HG02610 (cell line): ENCODE data around the gene PPOX.

Experiments
- ATAC-seq: cut with Tn5 transposase; IDR thresholded peaks from one replicate; pipeline ENCODE4 v1.9.1; 2021; ENCODE audit warnings: mild to moderate bottlenecking, moderate library complexity; ENCODE audit not compliant: unreplicated experiment

Gene PPOX

DNA sequence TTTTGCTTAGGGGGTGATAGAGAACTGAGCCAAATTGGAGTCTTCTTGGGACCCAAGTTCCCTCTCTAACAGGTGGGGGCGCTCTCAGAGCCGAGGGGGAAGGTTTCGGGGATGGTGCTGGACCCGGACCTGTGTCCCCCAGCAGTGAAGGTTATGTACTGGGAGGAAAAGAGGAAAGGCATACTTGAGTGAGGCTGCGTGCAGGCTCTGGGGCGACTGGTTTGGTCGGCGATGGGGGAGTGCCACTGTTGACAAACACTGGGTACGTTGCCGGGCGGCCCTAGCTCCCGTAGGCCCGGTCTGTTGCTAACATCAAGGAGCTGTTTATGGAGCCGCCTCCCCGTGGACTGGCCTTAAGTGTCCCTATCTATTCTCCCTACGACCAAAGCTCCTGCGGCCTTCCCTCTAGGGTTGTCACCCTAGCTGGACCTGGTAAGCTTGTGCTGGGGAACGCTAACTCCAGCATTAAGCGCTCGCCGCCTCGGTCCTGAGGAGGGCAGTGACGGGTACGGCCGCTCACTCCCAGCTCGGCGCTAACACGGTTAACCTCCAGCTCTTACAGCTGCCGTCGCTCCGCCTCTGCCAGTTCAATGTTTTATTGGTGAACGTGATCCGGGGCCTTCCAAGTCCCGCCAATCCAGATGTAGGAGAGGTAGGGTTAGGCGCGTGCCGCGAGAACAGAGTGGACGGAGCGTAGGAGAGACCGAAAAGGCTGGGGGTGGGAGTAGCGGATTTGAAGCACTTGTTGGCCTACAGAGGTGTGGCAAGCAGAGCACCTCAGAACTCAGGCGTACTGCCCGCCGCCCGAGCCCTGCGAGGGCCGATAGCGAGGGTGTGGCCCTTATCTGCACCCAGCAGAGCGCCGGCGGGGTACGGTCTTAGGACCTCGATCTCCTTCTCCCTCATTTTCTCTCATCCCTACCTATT is at the start of gene PPOX:
PPOX (plus strand) TSS at position 685 of the 927 bp plus-strand sequence. CDS start 422 bp downstream, outside the sequence.
- ATAC-seq, result peak; percentile 95

DNA sequence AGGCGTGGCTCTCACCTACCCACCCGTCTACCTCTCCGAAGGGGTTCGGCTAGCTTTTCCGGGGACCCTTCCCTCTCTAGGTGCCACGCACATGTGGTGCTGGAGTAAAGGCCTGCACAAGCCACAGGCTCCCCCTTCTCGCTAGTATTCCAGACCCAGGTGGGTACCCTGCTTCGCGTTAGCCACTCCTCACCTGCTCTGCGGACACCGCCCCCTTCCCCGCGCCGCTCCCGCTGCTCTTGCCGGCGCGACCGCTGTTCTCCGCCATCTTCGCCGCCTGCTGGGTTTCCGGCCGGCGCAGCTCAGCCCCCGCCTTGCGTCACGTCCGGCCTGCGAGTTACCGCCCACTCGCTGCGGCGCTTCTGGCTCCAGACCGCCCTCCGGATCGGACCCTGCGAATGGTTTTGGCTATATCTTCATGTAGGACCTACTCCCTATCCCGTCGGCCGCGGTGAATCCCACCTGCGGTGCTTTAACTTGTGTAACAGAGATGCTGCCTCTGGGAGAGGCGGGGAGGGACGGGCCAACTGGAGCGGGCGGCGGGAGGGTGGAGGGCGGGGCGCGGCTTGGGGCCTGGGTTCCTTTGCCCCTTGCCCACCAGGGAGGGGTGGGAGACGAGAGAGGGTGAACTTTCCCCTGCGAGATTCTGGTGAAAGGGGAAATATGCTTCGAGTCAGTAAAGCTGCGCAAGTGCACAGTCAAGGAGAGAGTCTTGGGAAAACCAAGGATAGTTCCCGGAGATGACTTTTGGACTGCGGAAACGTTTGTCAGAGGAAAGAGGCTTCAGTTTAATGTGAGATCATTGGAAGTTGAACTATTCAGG is 48.3 kb upstream of the PPOX start, which contains the start of the genes NIT1 and PFDN2:
NIT1 (plus strand) TSS at position 347 of the 823 bp plus-strand sequence; CDS start at position 419, 72 bp downstream.
PFDN2 (minus strand) TSS at position 279 of the 823 bp plus-strand sequence; CDS start at position 268, 11 bp downstream.
- peak; percentile 80 for ATAC-seq

DNA sequence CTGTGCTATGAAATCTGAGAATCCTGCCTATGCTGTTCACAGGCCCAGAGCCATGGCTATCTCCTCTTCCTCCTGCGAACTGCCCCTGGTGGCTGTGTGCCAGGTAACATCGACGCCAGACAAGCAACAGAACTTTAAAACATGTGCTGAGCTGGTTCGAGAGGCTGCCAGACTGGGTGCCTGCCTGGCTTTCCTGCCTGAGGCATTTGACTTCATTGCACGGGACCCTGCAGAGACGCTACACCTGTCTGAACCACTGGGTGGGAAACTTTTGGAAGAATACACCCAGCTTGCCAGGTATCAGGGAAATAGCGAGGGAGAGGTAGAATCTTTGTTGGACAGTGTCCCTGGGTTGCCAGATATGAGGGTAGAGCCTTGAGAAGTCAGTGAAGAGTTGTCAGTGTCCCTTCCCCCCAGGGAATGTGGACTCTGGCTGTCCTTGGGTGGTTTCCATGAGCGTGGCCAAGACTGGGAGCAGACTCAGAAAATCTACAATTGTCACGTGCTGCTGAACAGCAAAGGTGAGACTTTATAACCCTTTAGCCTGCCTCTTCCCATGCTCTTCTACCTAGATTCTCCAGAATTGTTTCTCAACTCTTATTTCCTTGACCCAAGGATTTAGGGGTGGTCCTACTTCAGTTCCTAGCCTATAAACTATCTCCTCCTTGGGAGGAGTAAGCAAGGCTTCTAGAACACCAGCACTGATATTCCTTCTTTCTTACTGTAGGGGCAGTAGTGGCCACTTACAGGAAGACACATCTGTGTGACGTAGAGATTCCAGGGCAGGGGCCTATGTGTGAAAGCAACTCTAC is 46.9 kb upstream of the PPOX start:
- ATAC-seq, result peak; percentile 42

DNA sequence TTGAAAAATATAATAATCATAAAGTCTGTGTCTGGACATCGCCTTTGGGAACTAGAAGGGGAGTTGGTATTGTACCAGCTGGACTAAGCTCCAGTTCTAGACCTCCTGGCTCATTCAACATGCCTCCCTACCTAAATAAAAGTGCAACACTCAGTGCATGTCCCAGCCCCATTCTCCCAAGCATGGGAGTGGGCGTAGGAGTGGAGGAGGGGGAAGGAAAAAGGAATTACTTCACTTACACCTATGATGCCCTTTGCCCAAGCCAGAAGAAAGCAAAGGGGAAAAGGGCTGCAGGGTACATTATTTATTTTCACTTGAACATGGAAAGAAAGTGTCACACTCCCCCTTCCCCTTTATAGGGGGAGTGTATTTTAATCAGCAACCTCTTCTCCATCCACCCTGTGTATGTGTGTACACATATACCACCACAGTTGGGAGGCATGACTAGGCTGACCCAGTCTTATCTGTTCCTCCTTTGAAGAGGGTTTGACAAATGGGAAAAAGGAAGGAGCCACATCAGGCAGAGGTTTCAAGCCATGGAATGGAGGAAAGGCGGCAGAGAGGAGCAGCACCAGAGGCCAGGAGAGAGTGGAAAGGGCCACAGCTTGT is 45.1 kb upstream of the PPOX start:
- no peak for ATAC-seq

DNA sequence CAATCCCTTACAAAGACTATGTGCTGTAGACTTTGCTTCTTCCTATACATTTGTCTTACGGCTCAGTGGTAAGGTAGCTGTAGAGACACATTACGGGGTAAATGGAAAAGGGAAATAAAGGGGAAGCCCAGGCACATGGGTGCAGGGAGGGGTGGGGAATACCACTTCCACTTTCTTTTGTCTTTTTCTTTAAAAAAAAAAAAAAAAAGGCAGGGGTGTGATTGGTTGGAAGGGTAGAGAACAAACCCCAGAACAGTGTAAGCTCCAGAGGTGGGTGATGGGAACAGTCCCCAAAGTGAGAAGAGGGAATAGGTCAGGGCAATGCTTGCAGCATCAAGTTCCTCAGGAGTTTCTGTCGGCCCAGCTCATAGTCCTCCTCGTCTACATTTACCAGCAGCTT is 44.4 kb upstream of the PPOX start:
- no peak for ATAC-seq

DNA sequence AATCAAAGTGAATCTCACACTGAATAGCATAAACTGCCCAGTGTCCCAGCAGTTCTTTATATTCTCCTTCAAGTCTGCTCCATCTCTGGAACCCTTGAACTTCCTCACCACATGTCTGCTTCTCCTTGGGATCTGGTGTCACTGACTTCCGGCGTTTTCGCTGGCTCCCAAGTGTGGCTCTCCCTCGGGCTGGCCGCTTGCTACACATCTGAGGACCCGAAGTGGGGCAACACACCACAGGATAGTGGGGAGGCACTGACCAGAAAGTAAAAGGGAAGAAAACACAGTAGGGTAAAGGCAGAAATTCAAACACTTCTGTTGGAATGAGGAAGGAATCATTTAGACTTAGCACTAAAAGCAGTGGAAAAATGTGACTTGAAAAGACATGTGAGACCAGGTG is 43.3 kb upstream of the PPOX start:
- ATAC-seq, result no peak

DNA sequence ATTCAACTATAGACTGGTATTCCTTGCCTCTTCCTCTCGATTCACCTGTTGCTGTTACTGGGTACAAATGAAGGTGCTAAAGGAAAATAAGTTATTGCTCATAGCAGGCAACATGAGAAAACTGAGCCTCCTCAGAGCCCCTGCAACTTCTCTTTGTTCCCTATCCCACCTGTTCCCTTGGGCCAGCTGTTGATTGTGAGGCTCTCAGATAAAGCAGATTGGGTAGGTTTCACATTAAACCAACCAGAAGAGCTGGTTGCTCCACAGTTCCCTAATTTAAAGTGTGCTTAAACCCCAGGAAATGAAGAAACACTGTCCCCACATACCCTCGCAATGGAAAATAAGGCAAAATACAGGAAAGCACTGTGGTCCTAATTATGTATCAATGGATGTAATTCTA is 38.6 kb upstream of the PPOX start:
- no peak for ATAC-seq

DNA sequence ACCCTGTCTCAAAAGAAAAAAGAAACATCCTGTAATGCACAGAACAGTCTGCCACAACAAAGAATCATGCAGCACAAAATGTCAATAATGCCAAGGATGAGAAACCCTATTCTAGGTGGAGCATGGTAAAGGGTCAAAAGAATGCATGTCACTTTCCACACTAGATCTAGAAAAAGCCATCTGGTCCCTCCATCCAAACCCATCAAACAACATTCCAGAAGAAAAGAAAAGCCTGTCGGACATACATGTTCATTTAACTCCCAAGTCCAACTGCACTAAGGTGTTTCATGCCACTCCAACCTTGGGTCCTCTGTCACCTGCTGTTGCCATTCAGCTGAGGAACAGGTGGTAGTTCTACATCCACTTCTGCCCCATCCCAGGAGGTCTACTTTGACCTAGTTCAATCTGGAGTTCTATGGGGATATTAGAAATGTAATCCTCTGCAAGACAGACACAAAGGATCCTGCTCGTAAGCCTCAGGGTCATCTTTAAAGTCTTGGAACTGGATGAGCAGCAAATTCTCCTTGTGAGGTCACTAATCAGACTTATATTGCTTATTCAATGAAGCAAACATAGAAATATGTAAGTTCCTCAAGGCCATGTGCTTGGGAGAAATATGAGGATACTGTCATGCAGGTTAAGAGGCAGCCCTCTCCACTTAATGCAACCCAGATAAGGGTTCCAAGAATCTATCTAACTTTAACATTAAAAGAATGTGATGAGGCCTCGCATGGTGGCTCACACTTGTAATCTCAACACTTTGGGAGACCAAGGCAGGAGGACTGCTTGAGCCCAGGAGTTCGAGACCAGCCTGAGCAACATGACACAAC is 37.4 kb upstream of the PPOX start:
- no peak for ATAC-seq

DNA sequence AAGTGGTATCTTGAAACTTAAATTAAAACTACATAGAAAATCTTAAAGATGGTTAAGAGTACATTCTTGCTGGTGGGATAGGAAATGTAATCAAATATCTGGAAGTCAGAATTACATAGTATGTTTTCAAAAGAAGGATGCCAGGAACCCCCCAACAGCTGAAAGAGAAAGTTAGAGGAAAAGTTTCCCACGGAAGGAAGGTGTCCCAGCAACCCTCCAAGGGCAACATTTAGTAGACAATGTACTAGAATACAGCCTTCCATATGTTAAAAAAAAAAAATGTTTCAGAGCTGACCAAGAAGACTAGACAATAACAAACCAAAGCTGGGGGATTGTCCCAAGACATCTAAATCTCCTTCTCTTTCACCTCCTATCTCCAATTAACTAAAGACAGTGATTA is 36.0 kb upstream of the PPOX start:
- no peak for ATAC-seq

DNA sequence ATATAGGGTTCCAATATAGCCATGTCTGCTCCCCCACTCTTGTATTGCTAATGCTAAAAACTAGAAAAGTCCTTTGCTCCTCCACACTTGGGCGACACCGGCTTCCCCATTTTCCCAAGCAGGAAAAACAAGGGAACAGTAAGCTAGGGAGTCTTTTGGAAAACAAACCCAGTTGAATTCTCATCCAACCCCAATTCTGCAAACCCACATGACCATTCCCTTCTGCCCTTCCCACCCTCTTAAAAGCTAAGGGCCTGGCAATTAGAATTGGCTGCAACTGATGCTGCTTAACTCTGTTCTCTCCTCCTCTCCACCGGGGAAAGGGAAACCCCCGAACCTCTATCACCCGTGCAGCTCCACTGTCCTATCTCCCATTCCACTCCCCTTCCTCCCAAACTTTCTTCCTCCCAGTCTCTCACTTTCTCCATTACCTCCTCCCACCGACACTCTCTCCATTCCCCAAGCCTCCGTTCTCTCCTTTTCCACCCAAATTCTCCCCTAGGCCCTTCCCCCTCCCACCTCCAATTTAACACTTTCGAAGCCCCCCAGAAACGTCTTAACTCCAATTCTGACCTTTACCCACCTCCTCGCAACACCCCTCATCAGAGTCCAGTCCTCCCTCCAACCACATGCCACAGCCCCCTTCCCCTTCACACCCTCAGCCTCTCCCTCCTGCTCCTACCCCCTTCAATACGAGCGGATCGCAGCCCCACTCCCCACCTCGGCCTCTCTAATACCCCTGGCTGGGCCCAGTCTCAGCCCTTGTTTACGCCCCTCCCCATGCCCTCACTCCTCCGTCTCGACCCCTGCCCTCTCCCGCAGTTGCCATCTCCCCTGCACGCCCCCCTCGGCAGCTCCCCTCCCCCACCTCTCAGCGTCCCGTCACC is 34.5 kb upstream of the PPOX start:
- ATAC-seq, result no peak

DNA sequence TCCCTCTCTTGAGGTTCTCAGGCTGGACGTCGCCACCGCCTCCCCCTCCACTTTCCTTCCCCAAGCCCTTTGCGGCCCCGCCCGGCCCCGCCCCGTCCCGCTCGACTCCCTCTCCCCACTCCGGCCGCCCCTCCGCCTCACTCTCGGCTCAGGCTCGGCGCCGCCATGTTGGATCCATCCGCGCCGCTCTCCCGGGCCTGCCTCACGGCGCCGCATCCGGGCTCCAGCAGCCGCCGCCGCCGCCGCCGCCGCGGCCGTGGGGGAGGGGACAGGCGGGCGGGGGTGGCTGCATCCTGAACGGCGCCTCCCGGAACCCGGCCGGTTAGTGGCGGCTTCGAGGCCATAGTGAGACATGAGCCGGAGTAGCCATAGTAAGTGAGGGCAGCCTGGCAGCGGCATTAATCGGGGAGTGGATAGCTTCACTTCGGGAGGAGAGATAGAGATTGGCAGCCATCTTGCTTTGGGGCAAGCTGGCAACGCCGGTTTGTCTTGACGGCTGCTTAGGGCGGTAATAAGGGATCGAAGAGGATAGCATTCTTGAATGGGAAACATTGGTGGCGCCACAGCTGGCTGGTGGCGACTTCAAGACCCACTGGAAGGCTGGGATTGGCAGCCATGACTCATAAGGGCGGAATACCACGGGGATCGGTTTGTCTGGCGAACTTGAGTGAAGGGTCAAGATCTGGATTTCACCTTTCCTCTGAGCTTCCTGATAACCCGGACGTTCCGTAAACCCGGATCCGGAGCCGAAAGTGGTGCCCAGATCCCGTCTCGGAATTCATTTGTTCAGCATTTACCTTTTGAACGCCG is 33.6 kb upstream of the PPOX start, which contains the start of gene DEDD:
DEDD (minus strand) TSS at position 258 of the 810 bp plus-strand sequence. CDS start 8,205 bp downstream, outside the sequence.
- ATAC-seq, result peak; percentile 95

DNA sequence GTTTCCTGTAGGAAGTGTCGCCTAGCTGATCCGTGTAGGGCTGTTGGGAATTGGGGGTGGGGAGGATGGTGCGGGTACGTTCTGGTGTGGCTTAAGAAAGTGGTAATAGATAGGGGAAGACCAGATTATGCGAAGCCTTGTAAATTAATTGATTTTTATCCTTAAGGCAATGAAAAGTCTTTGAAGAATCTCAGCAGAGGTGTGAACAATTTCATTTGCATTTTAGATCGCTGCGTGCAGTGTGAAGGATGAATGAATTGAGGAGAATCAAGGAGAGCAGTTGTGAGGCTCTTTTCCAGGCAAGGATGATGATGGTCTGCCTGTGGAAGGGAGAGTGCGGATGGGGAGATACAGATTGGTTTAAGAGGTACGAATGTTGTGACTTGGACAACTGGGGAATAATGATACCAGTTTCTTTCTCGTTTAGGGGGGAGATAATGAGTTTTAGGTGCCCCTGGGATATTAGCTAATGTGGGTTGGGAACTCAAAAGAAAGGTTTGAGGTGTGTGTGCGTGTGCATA is 32.9 kb upstream of the PPOX start:
- no peak for ATAC-seq

DNA sequence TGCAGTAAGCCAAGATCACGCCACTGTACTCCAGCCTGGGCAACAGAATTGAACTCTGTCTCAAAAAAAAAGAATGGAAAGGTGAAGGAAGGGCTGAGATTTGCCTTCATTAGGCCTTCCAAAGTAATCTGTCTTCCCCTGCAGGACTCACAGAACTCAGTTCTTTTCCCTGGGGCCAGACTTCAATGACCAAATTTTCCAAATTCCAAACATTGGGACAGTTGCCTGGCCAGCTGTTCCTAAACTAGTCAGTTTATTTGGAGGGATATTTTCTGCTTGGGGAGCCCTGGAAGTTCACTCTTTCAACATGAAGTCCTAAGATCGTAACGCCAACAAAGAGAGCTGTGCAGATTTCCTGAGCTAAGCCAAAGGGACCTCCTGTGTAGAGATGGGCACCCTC is 28.3 kb upstream of the PPOX start:
- ATAC-seq, result no peak

DNA sequence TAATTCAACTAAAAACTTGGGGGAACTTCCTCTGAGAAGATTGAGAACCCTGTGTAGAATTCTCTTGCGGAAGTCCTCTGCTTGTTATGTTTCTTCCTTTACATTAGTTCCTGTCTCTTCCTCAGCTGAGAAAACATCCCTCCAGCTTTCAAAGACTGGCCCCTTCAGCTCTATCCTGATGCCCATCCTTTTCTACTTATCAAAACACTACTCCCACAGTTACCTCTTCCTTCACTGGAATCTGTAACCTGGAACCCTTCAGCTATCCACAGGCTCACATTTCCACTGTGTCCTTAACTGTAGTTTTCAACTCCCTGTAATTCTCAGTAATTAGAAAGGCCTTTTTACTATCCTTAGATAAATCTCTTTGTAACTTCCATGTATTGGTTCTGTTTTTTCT is 27.8 kb upstream of the PPOX start:
- no peak for ATAC-seq

DNA sequence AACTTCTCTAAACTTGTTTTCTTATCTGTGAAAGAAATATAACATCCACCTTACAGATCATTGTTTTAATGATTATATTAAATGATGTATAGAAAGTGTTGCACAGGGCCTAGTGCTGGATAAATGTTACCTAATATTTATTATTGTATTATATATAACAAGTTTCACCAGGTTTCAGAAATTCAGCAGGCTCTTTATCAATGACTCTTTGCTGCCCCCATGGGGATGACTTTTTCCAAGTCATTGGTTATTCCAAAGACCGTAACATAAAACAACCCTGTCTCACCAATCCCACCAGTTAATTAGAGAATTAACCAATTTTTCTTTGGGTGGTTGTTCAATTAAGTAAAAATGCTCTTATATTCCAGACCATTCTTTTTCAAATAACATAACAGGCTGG is 26.5 kb upstream of the PPOX start:
- no peak for ATAC-seq

DNA sequence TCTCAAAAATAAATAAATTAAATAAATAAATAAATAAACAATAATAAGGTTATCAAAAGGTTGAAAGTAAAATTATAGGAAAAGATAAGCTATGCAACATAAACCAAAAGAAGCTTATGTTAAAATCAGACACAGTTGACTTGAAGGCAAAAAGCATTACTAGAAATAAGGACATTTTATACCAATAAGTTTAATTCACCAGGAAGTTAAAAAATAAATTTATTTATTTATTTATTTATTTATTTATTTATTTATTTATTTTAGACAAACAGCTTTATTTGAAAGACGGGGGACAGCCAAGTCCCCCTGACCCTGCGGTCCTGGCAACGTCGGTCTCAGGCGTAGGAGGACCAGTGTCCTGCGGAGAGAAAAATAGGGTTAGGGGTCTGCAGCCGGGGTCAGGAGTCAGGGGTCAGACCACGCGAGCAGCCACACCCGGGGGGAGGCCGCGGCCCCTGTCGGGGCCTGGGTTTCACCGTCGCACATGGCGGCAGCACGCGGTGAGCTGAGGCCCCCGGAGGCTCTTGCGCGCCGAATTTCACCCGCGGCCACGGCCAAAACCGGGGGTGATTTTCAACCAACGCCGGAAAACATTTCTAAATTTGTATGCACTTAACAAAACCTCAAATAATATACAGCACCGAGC is 25.3 kb upstream of the PPOX start:
- no peak for ATAC-seq

DNA sequence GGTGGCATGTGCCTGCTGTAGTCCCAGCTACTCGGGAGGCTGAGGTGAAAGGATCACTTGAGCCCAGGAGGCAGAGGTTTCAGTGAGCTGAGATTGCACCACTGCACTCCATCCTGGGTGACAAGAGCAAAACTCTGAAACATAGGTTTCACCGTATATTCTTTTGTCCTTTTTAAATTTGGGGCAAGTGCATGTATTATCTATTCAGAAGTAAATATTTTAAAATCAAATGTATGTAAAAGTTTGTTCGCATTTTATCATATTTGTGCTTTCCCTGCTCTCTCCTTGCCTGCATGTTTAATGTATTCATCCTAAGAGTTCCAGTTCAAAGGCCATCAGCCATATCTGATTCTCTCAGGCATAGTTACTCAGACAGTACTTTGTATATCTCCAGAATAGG is 20.4 kb upstream of the PPOX start:
- no peak for ATAC-seq
